Neural cell (in vitro differentiated cells): ENCODE results near the gene FLACC1. TPM values are rescaled to one million over a fixed set of nuclear protein-coding genes. Genes with fewer than 3 reads are reported as not detected.

Source experiments
- H2AFZ ChIP-seq: fragments of 200-600, 300-800 bp; sonication (generic), shearing (Covaris generic); 2 replicates; pipeline ENCODE4 v1.6.0; 2014; ENCODE audit warnings: low read depth, mild to moderate bottlenecking, antibody characterized with exemption, low read length, moderate library complexity
- H3F3A ChIP-seq: fragments of 200-600 bp; shearing (Covaris generic); 2 replicates; pipeline ENCODE4 v1.6.1; 2016; ENCODE audit warnings: mild to moderate bottlenecking, moderate library complexity, mixed read lengths, antibody characterized with exemption, low read length; ENCODE audit not compliant: insufficient read depth, poor library complexity, severe bottlenecking
- H3K27ac ChIP-seq: fragments of 200-600, 300-800 bp; sonication (generic), shearing (Covaris generic); 2 replicates; pipeline ENCODE4 v1.5.1; 2014; ENCODE audit warnings: mild to moderate bottlenecking, low read length, moderate library complexity
- H3K27me3 ChIP-seq: fragments of 300-800, 200-600 bp; sonication (generic), shearing (Covaris generic); 2 replicates; pipeline ENCODE4 v1.6.0; 2014; ENCODE audit warnings: mild to moderate bottlenecking, low read depth, low read length, moderate library complexity; ENCODE audit not compliant: insufficient read depth
- H3K36me3 ChIP-seq: fragments of 300-800, 200-600 bp; sonication (generic), shearing (Covaris generic); 2 replicates; pipeline ENCODE4 v1.5.1; 2014; ENCODE audit warnings: mild to moderate bottlenecking, antibody characterized with exemption, low read length, moderate library complexity; ENCODE audit not compliant: insufficient read depth
- H3K4me2 ChIP-seq: fragments of 300-800, 200-600 bp; sonication (generic), shearing (Covaris generic); 2 replicates; pipeline ENCODE4 v1.6.0; 2014; ENCODE audit warnings: mild to moderate bottlenecking, low read length
- H3K4me3 ChIP-seq: fragments of 300-800, 200-600 bp; sonication (generic), shearing (Covaris generic); 2 replicates; pipeline ENCODE4 v1.5.1; 2014; ENCODE audit warnings: mild to moderate bottlenecking, low read length, moderate library complexity
- H3K79me2 ChIP-seq: fragments of 200-600 bp; shearing (Covaris generic); replicated peaks from 2 replicates; pipeline ENCODE4 v1.6.0; 2014; ENCODE audit warnings: mild to moderate bottlenecking, low read length, moderate library complexity; ENCODE audit not compliant: insufficient read depth
- H3K9ac ChIP-seq: fragments of 300-800, 200-600 bp; sonication (generic), shearing (Covaris generic); 2 replicates; pipeline ENCODE4 v1.6.1; 2016; ENCODE audit warnings: mild to moderate bottlenecking, low read length, mixed read lengths
- H3K9me2 ChIP-seq: fragments of 200-600 bp; shearing (Covaris generic); 2 replicates; pipeline ENCODE4 v1.6.1; 2016; ENCODE audit warnings: mild to moderate bottlenecking, low read length, mixed read lengths; ENCODE audit not compliant: insufficient read depth
- H3K9me3 ChIP-seq: fragments of 200-600, 300-800 bp; sonication (generic), shearing (Covaris generic); 2 replicates; pipeline ENCODE4 v1.6.1; 2016; ENCODE audit warnings: mild to moderate bottlenecking, mixed run types, low read length, moderate library complexity, mixed read lengths
- H4K20me1 ChIP-seq: fragments of 200-600 bp; shearing (Covaris generic); 2 replicates; pipeline ENCODE4 v1.6.1; 2016; ENCODE audit warnings: mild to moderate bottlenecking, mixed run types; ENCODE audit not compliant: insufficient read depth
- EP300 ChIP-seq: fragments of 450-650 bp; conservative IDR thresholded peaks from 2 replicates; pipeline ENCODE4 v1.6.1; 2014; ENCODE audit warnings: antibody characterized with exemption, mild to moderate bottlenecking, moderate library complexity; ENCODE audit not compliant: poor library complexity, severe bottlenecking
- EZH2 ChIP-seq: fragments of 200-600, 300-800 bp; shearing (Covaris generic), sonication (generic); IDR thresholded peaks from 2 replicates; pipeline ENCODE4 v1.6.1; 2014; ENCODE audit warnings: antibody characterized with exemption, low read length, borderline replicate concordance, mild to moderate bottlenecking; ENCODE audit not compliant: insufficient read depth, poor library complexity, severe bottlenecking
- MXI1 ChIP-seq: fragments of 450-650 bp; conservative IDR thresholded peaks from 2 replicates; pipeline ENCODE4 v1.6.1; 2014; ENCODE audit warnings: antibody characterized with exemption, mild to moderate bottlenecking; ENCODE audit not compliant: poor library complexity, severe bottlenecking
- POLR2AphosphoS5 ChIP-seq: IDR thresholded peaks from 2 replicates; pipeline ENCODE4 v1.6.1; 2012
- RAD21 ChIP-seq: fragments of 450-650 bp; conservative IDR thresholded peaks from 2 replicates; pipeline ENCODE4 v1.6.1; 2014; ENCODE audit warnings: antibody characterized with exemption, mild to moderate bottlenecking, moderate library complexity
- SMC3 ChIP-seq: fragments of 450-650 bp; conservative IDR thresholded peaks from 2 replicates; pipeline ENCODE4 v1.6.1; 2014; ENCODE audit warnings: antibody characterized with exemption, mild to moderate bottlenecking, moderate library complexity; ENCODE audit not compliant: poor library complexity
- TAF1 ChIP-seq: IDR thresholded peaks from 2 replicates; pipeline ENCODE4 v1.6.1; 2012; ENCODE audit warnings: low read depth
- polyA plus RNA-seq: library from polyadenylated mRNA; depleted of rRNA; stranded (reverse); fragments of >200 nt; gene quantifications from 2 replicates; pipeline ENCODE4 v1.2.3, GENCODE V29; 2014
- TF ChIP-seq, protein P1 (sequence below): IDR thresholded peaks from 2 replicates; pipeline ENCODE4 v1.6.1; 2012; ENCODE audit warnings: borderline replicate concordance
- TF ChIP-seq, protein P2 (sequence below): fragments of 450-650 bp; IDR thresholded peaks from 2 replicates; pipeline ENCODE4 v1.5.1; 2014; ENCODE audit warnings: antibody characterized with exemption, mild to moderate bottlenecking, moderate library complexity; ENCODE audit not compliant: poor library complexity, severe bottlenecking

Gene FLACC1
- polyA plus RNA-seq, 1 donor from 2014 or later: 1.8 TPM

DNA sequence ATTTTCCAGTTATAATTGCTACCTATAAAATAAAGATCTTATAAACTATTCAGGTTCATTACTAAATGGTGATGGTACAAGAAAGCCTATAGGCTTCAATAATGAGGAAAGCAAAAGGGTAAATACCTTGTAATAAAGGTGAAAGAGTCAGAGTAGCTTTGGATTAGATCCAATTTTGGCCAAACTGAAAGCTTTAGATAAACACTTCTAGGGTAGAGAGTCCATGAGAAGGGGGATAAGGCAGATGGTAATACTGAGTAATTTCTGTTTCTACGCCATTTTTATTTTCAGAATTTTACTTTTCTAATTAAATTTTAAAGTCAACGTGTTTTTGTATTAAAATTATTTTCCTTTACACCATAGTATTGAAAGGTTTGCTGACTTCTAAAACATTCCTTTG is 87.4 kb downstream of the FLACC1 start:
- Histone ChIP-seq H2AFZ (no peak overlapping the region), H3F3A (no peaks in the 10 kb centered on the region), H3K9me2 (no peaks in the 10 kb centered on the region), H3K27ac (no peak overlapping the region), H3K4me3 (no peak overlapping the region), H3K9ac (no peak overlapping the region), H3K79me2 (no peaks in the 10 kb centered on the region), H3K9me3 (no peaks in the 10 kb centered on the region), H3K27me3 (no peaks in the 10 kb centered on the region), H3K36me3 (no peaks in the 10 kb centered on the region), H4K20me1 (no peaks in the 10 kb centered on the region), H3K4me2 (no peak overlapping the region)
- TF ChIP-seq, protein P1, sequence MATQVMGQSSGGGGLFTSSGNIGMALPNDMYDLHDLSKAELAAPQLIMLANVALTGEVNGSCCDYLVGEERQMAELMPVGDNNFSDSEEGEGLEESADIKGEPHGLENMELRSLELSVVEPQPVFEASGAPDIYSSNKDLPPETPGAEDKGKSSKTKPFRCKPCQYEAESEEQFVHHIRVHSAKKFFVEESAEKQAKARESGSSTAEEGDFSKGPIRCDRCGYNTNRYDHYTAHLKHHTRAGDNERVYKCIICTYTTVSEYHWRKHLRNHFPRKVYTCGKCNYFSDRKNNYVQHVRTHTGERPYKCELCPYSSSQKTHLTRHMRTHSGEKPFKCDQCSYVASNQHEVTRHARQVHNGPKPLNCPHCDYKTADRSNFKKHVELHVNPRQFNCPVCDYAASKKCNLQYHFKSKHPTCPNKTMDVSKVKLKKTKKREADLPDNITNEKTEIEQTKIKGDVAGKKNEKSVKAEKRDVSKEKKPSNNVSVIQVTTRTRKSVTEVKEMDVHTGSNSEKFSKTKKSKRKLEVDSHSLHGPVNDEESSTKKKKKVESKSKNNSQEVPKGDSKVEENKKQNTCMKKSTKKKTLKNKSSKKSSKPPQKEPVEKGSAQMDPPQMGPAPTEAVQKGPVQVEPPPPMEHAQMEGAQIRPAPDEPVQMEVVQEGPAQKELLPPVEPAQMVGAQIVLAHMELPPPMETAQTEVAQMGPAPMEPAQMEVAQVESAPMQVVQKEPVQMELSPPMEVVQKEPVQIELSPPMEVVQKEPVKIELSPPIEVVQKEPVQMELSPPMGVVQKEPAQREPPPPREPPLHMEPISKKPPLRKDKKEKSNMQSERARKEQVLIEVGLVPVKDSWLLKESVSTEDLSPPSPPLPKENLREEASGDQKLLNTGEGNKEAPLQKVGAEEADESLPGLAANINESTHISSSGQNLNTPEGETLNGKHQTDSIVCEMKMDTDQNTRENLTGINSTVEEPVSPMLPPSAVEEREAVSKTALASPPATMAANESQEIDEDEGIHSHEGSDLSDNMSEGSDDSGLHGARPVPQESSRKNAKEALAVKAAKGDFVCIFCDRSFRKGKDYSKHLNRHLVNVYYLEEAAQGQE: no peak
- no peak for TF ChIP-seq POLR2AphosphoS5
- TF ChIP-seq, protein P2, sequence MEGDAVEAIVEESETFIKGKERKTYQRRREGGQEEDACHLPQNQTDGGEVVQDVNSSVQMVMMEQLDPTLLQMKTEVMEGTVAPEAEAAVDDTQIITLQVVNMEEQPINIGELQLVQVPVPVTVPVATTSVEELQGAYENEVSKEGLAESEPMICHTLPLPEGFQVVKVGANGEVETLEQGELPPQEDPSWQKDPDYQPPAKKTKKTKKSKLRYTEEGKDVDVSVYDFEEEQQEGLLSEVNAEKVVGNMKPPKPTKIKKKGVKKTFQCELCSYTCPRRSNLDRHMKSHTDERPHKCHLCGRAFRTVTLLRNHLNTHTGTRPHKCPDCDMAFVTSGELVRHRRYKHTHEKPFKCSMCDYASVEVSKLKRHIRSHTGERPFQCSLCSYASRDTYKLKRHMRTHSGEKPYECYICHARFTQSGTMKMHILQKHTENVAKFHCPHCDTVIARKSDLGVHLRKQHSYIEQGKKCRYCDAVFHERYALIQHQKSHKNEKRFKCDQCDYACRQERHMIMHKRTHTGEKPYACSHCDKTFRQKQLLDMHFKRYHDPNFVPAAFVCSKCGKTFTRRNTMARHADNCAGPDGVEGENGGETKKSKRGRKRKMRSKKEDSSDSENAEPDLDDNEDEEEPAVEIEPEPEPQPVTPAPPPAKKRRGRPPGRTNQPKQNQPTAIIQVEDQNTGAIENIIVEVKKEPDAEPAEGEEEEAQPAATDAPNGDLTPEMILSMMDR: no peak
- TF ChIP-seq MXI1: no peak
- TF ChIP-seq EZH2: no peak
- TF ChIP-seq RAD21: no peak
- no peak for TF ChIP-seq EP300
- TF ChIP-seq TAF1: no peak
- TF ChIP-seq SMC3: no peak

- Histone ChIP-seq H3K4me3 (no peak overlapping the region), H3K9me2 (no peaks in the 10 kb centered on the region), H3K36me3 (no peaks in the 10 kb centered on the region), H3K4me2 (no peak overlapping the region), H3K27ac (no peak overlapping the region), H3K27me3 (no peaks in the 10 kb centered on the region), H3K9ac (no peak overlapping the region), H3F3A (no peaks in the 10 kb centered on the region), H3K9me3 (no peaks in the 10 kb centered on the region), H4K20me1 (no peaks in the 10 kb centered on the region), H3K79me2 (no peaks in the 10 kb centered on the region), H2AFZ (no peak overlapping the region)
- TF ChIP-seq POLR2AphosphoS5 (no peak), EP300 (no peak), SMC3 (no peak), EZH2 (no peak), RAD21 (no peak), TAF1 (no peak), MXI1 (no peak)
- TF ChIP-seq, protein P2: no peak
- TF ChIP-seq, protein P1: no peak
Measured at GRCh38 chr2:201267278-201268030, 89.7 kb downstream of the FLACC1 start.
